Small intestine (tissue), 7 donors: ENCODE results near the gene VPS37C. TPM values are rescaled to one million over a fixed set of nuclear protein-coding genes. Genes with fewer than 3 reads are reported as not detected.
"Not testable (repeated sequence)": the region's sequence is repeated elsewhere in the genome, so short reads cannot be mapped to it uniquely, and the experiment has no call there.

Source experiments
- DNase-seq, 2 donors: peaks; one replicate each; pipeline versions ENCODE4 v3.0.0 to v3.0.0-alpha.2; 2013
- FAIRE-seq: peaks from 2 replicates; lab custom pipeline; 2012; peaks lifted over from hg19 to GRCh38; lab: Jason Lieb, UNC
- H3K27ac ChIP-seq, 3 donors: one replicate each; pipeline ENCODE4 v1.5.1; 2013; ENCODE audit warnings: low read length in 2 of 3, mild to moderate bottlenecking in 2 of 3, control low read depth in 1 of 3, inconsistent platforms in 1 of 3, low read depth in 1 of 3, moderate library complexity in 1 of 3
- H3K27me3 ChIP-seq, 3 donors: one replicate each; pipeline ENCODE4 v1.6.1; 2013; ENCODE audit warnings: low read length in 3 of 3, inconsistent platforms in 1 of 3; ENCODE audit not compliant: control insufficient read depth in 3 of 3, insufficient read depth in 3 of 3
- H3K36me3 ChIP-seq, 3 donors: one replicate each; pipeline ENCODE4 v1.6.1; 2013; ENCODE audit warnings: low read length in 3 of 3, inconsistent platforms in 1 of 3, low read depth in 1 of 3, mild to moderate bottlenecking in 1 of 3, moderate library complexity in 1 of 3; ENCODE audit not compliant: control insufficient read depth in 3 of 3, insufficient read depth in 2 of 3
- H3K4me1 ChIP-seq, 3 donors: one replicate each; pipeline ENCODE4 v1.6.1; 2013; ENCODE audit warnings: low read length in 2 of 3, inconsistent platforms in 1 of 3, low read depth in 1 of 3, mild to moderate bottlenecking in 1 of 3, moderate library complexity in 1 of 3; ENCODE audit not compliant: control insufficient read depth in 3 of 3, insufficient read depth in 2 of 3
- H3K4me3 ChIP-seq, 3 donors: one replicate each; pipeline ENCODE4 v1.5.1; 2013; ENCODE audit warnings: low read length in 3 of 3, control low read depth in 1 of 3, inconsistent platforms in 1 of 3, low read depth in 1 of 3, mild to moderate bottlenecking in 1 of 3, moderate library complexity in 1 of 3
- H3K9me3 ChIP-seq, 2 donors: one replicate each; pipeline ENCODE4 v1.6.1; 2013; ENCODE audit warnings: low read depth in 1 of 2, low read length in 1 of 2; ENCODE audit not compliant: control insufficient read depth in 2 of 2, insufficient read depth in 1 of 2
- WGBS, 3 donors: extraction: QIAGEN DNeasy Blood & Tissue Kit; methylation state at CpG; one replicate each; pipeline ENCODE4 v1.1.7; 2013; 5-methylcytosine and 5-hydroxymethylcytosine counted together
- polyA plus RNA-seq, 4 donors: library from polyadenylated mRNA; stranded (reverse) in 3 of 4; unstranded in 1 of 4; fragments of 200-250 nt in 3 of 4; fragments of 120-200 nt in 1 of 4; gene quantifications; one replicate each; pipeline versions ENCODE4 v1.2.1 to v1.2.3, GENCODE V29; 2013
- donor health status: healthy with polysubstance abuse.
- donor health status: control.
- donor health status: control.
- donor health status: Bipolar disorder and iron deficiency.
- donor health status: healthy.

Gene VPS37C
- polyA plus RNA-seq, 4 donors: 17.8 to 40.4 (median 30.9) TPM

DNA sequence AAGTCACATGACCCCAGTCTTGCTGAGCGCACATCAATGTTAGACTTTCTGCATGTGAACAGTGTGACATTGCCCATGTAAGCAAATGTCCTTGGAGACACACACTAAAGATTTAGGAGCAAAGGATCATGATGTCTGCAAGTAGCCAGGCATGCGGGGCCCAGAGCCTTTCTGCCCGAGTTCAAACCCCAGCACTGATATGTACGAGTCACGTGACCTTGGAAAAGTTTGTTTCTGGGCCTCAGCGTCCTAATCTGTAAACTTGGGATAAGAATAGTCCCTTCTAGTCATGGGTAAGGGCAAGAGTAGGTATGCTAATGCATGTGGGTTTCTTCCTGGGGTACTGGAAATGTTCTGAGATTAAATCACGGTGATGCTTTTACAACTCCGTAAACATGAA, 25.3 kb upstream of the VPS37C start:
- Histone ChIP-seq H3K27ac (no peak overlapping the region), H3K4me1 (no peaks in the 10 kb centered on the region), H3K27me3 (no peaks in the 10 kb centered on the region), H3K9me3 (peaks cover 0 to 4% of the 10 kb centered on the region in 2 donors), H3K36me3 (no peaks in the 10 kb centered on the region), H3K4me3 (no peak overlapping the region)
- WGBS, 3 donors: 83 to 85% (median 83%) methylated on average over 8 of the region's 8 CpGs
- DNase-seq (no peak), FAIRE-seq (no peak)

DNA sequence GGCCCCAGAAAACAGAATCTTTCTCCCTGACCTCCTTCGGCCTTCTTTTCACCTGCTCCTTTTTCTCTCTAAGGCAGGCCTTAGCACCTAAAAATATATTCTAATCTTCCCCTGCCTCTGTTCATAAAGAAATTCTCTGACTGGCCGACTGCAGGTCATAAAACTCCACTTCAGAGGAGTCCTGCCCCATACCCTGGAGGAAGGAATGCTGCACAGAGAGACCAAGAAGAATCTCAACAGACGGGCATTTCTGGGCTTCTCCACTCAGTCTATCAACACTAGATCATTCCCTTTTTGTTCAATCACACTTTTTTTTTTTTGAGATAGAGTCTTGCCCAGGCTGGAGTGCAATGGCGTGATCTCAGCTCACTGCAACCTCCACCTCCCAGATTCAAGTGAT, 22.4 kb upstream of the VPS37C start:
- WGBS, 3 donors: 75 to 86% (median 83%) methylated on average over 4 of the region's 4 CpGs

DNA sequence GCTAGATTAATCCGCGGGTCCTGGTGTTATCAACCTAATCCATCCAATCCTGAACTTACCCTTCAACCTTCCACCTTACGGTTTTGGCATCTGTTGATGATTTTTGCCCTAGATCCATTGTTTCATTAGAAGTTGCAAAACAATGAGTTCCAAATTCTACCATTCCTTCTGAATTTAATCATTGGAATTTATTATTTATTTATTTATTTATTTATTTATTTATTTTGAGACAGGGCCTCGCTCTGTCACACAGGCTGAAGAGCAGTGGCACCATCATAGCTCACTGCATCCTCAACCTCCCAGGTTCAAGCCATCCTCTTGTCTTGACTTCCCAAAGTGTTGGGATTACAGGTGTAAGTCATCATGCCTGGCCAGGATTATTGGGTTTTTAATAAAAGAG, 20.3 kb upstream of the VPS37C start:
- Histone ChIP-seq H3K4me3 (no peak overlapping the region), H3K36me3 (no peaks in the 10 kb centered on the region), H3K27ac (no peak overlapping the region), H3K27me3 (no peaks in the 10 kb centered on the region), H3K9me3 (no peaks in the 10 kb centered on the region), H3K4me1 (no peaks in the 10 kb centered on the region)
- DNase-seq: no peak
- FAIRE-seq: no peak
- WGBS, 3 donors: 89 to 96% (median 94%) methylated on average over 4 of the region's 4 CpGs

More for the DNA sequence above, 22.4 kb upstream of the VPS37C start:
- FAIRE-seq: no peak
- H3K36me3 ChIP-seq: no peaks in the 10 kb centered on the region
- H3K9me3 ChIP-seq: no peaks in the 10 kb centered on the region
- H3K4me1 ChIP-seq: no peaks in the 10 kb centered on the region
- H3K27me3 ChIP-seq: no peaks in the 10 kb centered on the region
- no peak for DNase-seq
- no peak overlapping the region for H3K27ac ChIP-seq
- H3K4me3 ChIP-seq: no peak overlapping the region

DNA sequence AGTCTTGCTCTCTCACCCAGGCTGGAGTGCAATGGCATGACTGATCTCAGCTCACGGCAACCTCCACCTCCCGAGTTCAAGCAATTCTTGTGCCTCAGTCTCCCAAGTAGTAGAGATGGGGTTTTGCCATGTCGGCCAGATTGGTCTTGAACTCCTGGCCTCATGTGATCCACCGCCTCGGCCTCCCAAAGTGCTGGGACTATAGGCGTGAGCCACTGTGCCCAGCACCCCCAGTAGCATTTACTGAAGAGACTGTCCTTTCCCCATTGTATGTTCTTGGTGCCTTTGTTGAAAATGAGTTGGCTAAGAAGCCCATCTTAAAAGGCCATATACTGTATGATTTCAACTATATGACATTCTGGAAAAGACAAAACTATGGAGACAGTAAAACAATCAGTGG, 19.0 kb upstream of the VPS37C start:
- not testable (repeated sequence) for H3K4me3 ChIP-seq, DNase-seq, H3K36me3 ChIP-seq, FAIRE-seq, H3K9me3 ChIP-seq, H3K27me3 ChIP-seq, H3K4me1 ChIP-seq, H3K27ac ChIP-seq
- WGBS, 3 donors: 92 to 94% (median 93%) methylated on average over 6 of the region's 6 CpGs

DNA sequence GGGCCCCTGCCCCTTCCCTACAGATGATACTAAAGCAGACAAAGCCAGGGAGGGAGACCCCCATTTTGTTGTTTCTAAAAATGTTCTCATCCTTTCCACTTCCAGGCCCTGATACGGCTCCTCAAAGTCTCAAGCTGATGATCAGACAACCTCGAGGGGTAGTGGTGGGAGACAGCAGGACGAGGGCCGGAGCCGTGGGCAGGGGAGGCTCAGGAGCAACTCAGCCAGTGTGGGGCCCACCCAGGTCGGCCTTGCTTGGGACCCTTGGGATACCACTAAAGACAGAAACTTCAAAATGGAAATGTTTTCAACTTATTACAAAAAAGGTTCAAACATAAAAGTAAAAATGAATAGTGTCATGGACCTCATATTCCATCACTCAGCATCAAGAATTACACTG, 15.2 kb upstream of the VPS37C start:
- Histone ChIP-seq H3K36me3 (no peaks in the 10 kb centered on the region), H3K4me1 (no peaks in the 10 kb centered on the region), H3K4me3 (no peak overlapping the region), H3K9me3 (peaks cover 0 to 7% of the 10 kb centered on the region in 2 donors), H3K27me3 (peaks cover 0 to 2% (median 0%) of the 10 kb centered on the region in 3 donors), H3K27ac (no peak overlapping the region)
- WGBS, 3 donors: 74 to 87% (median 78%) methylated on average over 6 of the region's 6 CpGs
- FAIRE-seq (no peak), DNase-seq (no peak)

DNA sequence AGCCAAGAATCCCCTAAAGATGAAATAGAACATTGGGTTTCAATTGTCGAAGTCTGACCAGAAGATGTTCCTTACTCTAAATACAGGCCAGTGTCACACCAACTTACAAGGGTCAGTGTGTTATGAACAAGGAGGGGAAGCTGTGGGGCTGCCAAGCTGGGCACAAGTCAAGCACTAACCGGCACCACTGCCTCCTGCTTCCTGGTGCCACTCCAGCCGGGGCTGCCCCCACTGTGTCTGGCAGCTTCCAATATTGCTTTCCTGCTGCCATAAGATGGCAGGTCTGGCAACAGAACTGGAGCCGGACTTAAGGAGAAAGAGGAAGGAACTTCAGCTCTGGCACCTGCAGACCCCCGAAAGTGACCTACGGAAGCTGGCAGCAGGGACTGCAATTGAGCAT, 13.7 kb upstream of the VPS37C start:
- no peak overlapping the region for H3K27ac ChIP-seq
- WGBS, 3 donors: 68 to 73% (median 70%) methylated on average over 6 of the region's 6 CpGs

DNA sequence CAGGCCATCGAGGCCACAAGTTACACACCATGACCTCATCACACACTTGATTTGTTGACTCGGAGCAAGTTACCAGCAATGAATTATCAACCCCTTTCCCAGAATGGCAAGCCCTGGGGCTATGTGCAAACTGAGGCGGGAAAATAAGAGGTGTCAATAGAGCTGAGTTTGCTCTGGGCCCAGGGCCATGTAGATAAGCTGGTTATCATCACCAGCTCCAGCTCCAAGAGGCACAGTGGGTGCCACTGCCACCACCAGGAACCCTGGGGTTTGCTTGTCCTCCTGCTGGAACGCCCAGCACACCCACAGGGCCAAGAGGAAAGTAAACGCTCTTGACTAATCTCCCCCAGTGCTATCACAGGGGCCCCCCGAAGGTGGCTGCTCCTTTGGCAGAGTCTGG, 13.0 kb upstream of the VPS37C start:
- H3K27ac ChIP-seq: no peak overlapping the region
- no peaks in the 10 kb centered on the region for H3K36me3 ChIP-seq
- DNase-seq (no peak), FAIRE-seq (no peak)
- peaks cover 0 to 7% of the 10 kb centered on the region in 2 donors for H3K9me3 ChIP-seq
- no peaks in the 10 kb centered on the region for H3K4me1 ChIP-seq
- H3K4me3 ChIP-seq: no peak overlapping the region
- WGBS, 3 donors: 53 to 74% (median 55%) methylated on average over 6 of the region's 6 CpGs
- peaks cover 0 to 2% (median 0%) of the 10 kb centered on the region in 3 donors for H3K27me3 ChIP-seq

More for the DNA sequence above, 13.7 kb upstream of the VPS37C start:
- H3K27me3 ChIP-seq: peaks cover 0 to 2% (median 0%) of the 10 kb centered on the region in 3 donors
- no peaks in the 10 kb centered on the region for H3K4me1 ChIP-seq
- H3K9me3 ChIP-seq: peaks cover 0 to 7% of the 10 kb centered on the region in 2 donors
- no peaks in the 10 kb centered on the region for H3K36me3 ChIP-seq
- no peak overlapping the region for H3K4me3 ChIP-seq
- DNase-seq: no peak
- FAIRE-seq: no peak

DNA sequence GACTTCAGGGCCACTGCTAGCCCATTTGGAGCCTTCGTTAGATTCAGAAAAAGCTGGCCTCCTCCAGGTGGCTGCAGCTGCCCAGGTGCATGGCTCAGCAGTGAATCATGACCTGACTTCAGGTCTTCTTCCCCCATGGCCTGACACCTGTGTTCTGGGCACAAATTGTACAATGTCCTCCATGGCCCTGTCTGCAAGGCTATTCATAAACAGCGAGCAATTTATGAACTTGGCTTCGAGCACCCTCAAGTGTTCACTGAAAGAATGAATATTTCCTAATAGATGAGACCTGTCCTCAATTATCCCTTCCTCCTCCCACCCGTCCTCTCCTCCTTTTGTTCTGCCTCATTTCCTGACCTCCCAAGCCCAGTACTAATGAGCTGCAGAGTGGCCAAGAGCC, 12.2 kb upstream of the VPS37C start:
- no peak for FAIRE-seq
- WGBS, 3 donors: 56 to 73% (median 56%) methylated on average over 4 of the region's 4 CpGs
- H3K27ac ChIP-seq: no peak overlapping the region
- no peak overlapping the region for H3K4me3 ChIP-seq
- H3K9me3 ChIP-seq: peaks cover 0 to 11% of the 10 kb centered on the region in 2 donors
- no peaks in the 10 kb centered on the region for H3K36me3 ChIP-seq
- H3K27me3 ChIP-seq: peaks cover 0 to 2% (median 0%) of the 10 kb centered on the region in 3 donors
- no peaks in the 10 kb centered on the region for H3K4me1 ChIP-seq
- DNase-seq: peak in 1 of 2 donors; percentile 63

DNA sequence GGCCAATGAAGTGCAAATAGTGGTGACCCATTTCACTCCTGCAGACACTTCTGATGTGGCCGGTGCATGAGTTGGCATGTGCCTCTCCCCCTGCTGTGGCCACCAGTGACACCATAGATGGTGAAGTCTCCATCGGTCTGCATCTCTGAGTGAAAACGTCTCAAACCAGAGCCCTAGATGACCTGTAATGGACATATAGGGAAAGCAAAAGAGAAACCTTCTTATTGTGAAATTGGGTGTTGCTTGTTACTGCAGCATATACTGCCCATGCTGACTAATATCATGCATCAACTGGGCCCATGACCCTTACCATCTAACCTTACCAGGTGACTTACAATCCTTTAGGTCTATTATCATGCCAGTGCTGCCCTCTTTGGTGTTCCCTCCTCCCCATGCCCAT, 11.7 kb upstream of the VPS37C start:
- 90 to 95% (median 93%) methylated on average over 3 of the region's 3 CpGs for WGBS, 3 donors
- H3K4me1 ChIP-seq: no peaks in the 10 kb centered on the region
- peaks cover 0 to 2% (median 0%) of the 10 kb centered on the region in 3 donors for H3K27me3 ChIP-seq
- no peaks in the 10 kb centered on the region for H3K36me3 ChIP-seq
- DNase-seq (no peak), FAIRE-seq (no peak)
- peaks cover 0 to 11% of the 10 kb centered on the region in 2 donors for H3K9me3 ChIP-seq
- no peak overlapping the region for H3K4me3 ChIP-seq
- H3K27ac ChIP-seq: no peak overlapping the region
